ENCODE measurements around the gene CRACR2B.

CRACR2B gene

DNA sequence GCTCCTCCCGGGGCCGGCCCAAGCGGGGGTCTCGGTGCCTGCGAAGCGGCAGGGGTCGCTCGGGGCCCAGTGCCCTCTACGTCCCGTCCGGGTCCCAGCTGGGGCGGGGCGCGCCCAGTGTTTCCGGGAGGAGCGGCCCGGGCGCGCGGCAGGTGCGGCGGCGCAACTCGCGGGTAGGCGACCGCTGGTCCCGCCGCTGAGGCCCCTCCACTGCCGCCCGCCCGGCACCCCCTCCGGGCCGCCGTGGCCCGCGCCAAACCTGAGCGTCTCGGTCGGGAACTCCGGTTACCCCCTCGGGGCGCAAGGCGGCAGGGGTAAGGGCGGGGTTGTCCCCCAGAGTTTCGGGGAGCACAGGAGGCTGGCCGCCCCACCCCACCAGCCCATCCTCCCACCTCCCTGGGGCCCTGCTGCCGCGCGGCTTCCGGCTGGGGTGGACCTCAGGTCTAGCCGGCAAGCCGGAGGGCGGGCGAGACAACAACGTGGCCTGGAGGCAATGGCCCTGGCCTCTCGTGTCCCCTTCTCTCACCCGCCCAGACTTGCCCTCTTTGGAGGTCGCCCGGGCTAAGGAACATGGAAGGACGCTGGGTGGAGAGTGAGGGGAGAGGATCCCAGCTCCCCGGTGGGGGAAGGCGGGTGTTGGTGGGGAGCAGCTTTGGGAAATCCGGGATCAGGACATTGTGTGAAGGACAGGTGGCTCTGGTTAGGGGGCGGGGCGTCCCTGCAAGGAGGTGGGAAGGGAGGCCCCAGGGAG is 398 bp upstream of the CRACR2B start:
- DNase-seq (ENCODE audit: low spot score) = no peak

DNA sequence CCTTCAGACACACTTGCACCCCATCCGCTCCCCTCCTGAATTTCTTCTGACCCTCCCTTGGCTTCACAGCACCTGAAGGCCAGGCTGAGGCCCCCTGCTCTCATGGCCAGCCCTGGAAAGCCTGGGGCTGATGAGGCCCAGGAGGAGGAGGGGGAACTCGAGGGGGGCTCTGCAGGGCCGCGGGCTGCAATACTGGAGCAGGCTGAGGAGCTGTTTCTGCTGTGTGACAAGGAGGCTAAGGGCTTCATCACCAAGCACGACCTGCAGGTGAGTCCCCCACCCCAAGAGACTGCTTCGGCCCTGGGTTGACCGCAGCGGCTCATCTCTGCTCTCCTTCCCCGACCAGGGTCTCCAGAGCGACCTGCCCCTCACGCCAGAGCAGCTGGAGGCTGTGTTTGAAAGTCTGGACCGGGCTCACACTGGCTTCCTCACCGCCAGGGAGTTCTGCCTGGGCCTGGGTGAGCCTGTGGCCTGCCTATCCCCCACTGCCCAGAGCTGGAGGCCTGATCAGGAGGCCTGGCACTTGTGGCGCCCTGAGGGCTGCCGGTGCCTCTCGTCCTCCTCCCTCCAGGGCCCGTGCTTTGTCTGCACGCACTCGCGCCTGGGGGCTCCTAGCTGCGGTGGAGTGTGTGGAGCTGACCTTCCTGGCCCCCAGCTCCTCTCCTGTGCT is 922 bp downstream of the CRACR2B start:
- no peak for DNase-seq (ENCODE audit: low spot score)

DNA sequence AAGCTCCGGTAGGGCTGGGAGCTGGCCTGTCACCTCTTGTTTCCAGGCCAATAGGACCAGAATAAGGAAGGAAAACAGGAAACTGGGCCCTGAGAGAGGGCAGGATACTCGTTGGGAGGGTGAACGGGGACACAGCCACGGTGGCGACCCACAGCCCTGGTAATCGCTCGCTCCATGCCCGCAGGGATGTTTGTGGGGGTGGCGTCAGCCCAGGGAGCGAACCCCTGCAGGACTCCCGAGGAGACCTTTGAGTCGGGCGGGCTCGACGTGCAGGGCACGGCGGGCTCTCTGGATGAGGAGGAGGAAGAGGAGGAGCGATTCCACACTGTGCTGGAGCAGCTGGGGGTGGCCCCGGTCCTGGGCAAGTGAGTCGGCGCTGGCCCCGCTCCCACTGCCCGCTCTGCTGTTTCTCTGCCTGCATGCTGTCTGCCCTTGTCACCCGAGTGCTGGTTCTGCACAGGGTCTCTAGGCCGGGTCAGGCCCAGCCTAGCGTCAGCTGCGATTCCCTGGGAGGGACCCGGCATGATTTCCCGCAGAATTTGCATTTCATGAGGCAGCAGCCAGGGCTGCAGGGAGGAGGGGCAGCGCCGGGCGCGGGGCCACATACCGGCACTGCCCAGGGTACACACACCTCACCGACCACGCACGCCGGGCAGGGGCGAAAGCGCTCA is 1.6 kb downstream of the CRACR2B start:
- no peak for DNase-seq (ENCODE audit: low spot score)

DNA sequence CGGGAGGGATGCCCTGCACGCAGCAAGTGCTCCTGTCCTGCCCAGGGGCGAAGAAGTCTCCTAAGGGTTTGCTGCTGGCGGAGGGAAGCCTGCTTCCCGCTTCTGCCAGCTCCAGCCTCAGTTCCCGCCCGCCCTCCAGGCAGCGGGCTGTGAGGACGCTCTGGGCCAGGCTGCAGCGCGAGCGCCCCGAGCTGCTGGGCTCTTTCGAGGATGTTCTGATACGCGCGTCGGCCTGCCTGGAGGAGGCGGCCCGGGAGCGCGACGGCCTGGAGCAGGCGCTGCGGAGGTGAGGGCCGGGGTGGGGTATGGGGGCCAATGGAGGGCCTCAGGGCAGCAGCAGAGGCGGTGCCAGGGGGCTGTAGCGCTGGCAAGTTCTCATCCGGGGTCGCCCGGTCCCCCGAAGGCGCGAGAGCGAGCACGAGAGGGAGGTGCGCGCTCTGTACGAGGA is 2.2 kb downstream of the CRACR2B start:
- no peak for DNase-seq (ENCODE audit: low spot score)

DNA sequence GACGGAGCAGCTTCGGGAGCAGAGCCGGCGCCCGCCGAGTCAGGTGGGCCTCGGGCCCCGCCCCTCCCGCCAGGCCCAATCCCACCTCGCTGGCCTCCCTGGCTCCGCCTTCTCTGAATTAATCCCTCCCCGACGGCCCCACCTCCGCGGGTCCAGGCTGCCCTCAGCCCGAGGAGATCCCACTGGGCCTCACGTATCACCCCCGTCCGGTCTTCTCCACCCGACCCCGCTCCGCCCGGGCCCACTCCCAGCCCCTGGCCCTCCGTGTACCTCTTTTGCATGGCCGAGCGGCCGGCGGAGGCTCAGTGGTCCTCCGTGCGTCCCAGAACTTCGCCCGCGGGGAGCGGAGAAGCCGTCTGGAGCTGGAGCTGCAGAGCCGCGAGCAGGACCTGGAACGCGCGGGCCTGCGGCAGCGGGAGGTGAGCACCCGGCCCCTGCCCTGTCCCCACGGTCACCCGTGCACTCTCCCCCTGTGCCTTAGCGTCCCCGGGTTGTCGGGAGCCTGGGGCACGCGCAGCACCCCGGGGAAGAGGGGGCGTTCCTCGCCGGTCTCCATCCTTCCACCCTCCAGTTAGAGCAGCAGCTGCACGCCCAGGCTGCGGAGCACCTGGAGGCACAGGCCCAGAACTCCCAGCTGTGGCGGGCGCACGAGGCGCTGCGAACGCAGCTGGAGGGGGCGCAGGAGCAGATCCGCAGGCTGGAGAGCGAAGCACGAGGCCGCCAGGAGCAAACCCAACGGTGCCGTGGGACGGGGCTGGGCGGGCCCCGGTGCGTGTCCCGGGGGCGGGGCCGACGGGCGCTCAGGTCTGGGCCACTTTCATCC is 2.8 kb downstream of the CRACR2B start:
- DNase-seq (ENCODE audit: low spot score) = peak; percentile 85

DNA sequence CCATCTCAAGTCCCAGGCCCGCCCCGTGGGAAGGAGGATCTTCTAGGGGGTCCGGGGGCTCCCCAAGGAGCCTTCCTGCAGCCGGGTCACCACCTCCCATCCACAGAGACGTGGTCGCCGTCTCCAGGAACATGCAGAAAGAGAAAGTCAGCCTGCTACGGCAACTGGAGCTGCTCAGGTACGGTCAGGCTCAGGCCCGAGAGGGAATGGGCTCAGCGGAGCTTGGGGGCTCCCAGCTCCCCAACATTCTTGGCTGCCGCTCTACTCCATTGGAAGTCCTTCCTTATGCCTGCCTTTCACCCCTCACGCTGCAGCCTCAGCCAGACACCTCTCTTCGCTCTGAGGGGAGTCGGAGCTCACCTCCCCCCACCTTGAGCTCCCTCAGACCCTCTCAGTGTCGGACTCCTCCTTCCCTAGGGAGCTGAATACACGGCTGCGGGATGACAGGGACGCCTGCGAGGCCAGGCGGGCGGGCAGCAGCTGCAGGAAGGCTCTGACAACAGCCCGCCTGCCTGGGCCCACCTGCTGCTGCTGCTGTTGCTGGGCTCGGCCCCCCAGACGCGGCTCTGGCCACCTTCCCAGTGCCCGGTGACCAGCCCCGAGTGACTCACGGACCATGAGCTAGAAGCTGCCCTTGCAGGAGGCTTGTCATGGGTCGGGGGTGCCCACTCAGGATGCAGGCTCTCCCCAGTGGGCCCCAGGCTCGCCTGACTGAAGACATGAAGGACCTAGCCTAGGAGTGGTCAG is 3.6 kb downstream of the CRACR2B start:
- DNase-seq (ENCODE audit: low spot score) = no peak

DNA sequence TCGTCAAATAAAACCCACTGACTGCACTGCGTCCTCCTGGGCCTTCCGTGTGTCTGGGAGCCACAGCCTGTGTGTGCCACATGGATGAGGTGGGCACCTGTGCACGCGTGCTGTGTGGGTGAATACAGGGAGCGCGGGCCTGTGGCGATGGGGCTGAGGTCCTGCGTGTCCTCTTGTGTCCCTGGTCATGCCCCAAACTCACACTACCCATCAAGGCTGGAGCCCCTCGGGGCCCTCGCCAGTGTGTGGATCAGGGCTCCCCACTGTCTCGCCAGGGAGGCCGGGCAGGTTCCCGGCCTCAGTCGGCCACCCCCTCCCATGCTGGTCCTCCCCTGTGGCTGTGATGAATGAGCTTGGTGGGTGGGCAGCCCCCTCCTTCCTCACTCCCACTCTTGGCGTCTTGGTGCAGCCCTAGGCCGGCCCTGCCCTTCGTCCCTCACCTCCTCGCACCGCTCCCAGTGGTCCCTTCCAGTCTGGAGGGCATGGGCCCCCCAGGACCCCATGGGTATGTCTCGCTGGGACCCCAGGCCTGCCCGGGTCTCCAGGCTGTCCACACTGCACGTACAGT is 4.3 kb downstream of the CRACR2B start:
- no peak for DNase-seq (ENCODE audit: low spot score)

DNA sequence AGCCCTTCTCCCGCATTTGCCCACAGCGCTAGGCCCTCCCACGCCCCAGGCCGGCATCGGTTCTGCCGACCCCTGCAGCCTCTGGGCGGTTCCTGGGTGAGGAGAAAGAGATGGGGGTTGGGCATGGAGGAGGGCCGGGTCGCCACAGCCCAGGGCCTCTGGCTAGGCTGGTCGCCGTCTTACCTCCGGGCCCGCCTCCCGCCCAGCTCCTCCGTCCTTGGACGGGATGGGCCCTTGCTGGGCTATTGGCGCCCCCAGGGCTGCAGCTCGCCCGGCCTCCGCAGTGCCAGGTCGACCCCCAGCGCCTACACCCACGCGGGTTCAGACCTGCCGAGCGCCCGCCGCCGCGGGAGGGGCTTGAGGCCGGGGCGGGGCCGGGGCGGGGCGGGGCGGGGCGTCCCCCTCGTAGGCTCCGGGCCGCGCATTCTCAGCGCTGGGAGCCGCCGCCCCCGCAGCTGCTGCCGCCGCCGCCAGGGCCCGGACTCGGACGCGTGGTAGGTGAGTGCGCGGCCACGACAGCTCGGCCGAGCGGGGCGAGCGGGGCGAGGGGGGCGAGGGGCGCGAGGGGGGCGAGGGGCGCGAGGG is 4.9 kb downstream of the CRACR2B start, which contains the start of gene CD151:
CD151 (plus strand) TSS at position 424 of the 585 bp plus-strand sequence. CDS start 3,118 bp downstream, outside the sequence.
- no peak for DNase-seq (ENCODE audit: low spot score)

DNA sequence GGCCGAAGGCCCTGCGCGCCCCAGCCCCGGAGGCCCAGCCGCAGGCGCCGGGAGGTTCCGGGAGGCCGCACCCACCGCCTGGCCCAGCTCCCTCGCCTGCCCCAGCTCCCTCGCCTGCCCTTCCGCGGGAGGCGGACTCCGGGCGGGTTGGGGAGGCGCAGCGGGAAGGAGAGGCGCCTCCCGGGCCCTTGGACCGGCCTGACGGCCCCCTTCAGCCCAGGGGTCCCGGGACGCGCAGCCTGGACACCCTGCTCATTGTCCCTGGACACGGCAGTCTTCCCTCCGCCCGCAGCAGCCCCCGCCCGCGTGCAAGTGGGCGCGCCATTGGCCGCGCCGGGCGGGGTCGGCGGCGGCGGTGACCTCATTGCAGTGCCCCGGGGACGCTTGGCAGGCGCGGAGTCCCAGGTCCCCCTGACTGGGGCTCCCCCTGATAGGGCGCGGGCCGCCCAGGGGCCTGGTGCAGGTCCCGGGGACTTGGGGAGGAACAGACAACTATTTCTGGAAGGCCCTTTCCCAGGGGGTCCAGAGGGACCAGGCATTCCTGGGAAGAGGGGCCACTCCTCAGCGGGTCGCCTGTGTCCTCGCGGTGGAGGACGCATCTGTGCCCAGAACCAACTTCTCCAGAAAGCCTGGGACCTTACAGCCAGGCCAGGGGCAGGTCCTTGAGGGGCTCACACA is 5.5 kb downstream of the CRACR2B start:
- no peak for DNase-seq (ENCODE audit: low spot score)

DNA sequence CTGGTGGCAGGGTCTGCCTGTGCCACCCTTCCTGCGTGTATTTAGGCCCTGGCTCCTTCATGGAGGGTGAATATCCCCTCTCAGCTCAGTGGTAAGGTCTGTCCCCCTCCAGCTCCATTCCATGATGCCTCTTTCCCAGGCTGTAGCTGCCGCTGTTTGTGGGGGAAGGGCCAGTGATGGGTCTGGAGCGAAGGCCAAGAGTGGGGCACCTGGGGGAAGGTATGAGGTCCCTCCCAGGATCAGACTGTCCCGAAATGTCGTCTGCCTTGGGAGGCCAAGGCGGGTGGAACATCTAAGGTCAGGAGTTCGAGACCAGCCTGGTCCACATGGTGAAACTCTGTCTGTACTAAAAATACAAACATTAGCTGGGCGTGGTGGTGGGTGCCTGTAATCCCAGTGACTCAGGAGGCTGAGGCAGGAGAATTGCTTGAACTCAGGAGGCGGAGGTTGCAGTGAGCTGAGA is 6.2 kb downstream of the CRACR2B start:
- no peak for DNase-seq (ENCODE audit: low spot score)

DNA sequence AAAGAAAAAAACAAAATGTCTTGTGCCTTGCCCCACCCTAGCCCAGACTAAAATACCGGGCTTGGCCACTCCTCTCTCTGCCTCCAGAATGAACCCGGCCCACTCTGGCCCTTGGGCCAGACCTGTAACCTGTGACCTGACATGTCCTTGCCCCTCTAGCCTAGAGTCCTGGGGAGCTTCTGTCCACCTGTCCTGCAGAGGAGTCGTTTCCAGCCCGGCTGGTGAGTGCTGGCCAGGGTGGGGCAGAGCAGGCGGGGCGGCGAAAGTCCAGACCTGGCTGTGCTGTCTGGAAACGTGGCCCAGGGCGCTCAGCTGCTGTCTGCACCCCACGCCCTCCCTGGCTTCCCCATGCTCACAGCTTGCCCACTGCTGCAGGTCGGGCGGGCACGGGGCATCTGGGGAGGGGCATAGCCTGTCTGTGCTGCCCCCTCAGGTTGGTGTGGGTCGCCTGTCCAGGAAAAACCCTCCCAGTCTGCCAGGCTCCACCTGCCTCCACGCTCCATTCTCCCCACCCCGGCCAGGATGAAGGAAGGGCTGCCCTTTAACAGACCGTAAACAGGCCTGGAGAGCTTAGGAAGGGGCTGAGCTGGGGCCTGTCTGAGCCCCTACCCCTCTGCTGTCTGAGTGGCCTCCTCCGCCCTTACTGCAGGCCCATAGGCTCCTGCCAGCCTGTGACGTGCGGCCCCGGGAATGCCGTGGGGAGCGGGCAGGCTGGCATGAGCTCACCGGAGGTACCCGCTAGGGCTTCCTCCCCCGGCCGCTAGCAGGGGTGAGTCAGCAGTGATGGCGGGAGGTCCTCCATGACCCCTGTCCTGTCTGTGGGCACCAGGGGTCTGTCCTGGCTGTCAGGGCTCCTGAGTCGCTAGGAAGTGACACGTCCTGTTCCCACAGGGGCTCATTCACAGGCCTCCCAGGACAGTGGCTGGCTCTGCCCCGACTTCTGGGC is 6.9 kb downstream of the CRACR2B start:
- no peak for DNase-seq (ENCODE audit: low spot score)

DNA sequence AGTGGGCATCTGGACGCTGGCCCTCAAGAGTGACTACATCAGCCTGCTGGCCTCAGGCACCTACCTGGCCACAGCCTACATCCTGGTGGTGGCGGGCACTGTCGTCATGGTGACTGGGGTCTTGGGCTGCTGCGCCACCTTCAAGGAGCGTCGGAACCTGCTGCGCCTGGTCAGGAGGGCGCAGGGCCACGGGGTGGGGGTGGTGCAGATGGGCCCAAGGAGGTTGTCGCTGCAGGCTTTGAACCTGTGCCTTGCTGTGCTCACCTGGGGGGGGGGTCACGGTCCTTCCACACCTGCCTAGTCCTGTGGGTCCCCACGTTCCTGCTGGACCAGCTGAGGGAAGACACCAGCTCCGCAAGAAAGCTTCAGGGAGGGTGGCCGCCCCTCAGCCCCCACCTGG is 8.6 kb downstream of the CRACR2B start:
- no peak for DNase-seq (ENCODE audit: low spot score)

DNA sequence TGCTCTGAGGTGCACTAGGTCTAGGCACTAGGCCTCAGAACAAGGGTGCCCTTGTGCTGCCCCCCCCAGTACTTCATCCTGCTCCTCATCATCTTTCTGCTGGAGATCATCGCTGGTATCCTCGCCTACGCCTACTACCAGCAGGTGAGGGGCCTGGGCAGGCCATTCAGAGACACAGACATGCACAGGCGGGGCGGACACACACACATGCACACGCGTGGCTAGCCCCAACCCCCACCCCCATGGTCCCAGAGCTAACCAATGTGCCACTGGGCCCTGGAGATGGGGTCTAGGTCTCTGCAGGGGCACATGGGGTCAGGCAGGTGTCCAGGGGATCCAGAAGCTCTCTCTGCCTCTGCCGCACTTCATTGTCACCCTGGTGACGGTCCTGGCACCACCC is 9.0 kb downstream of the CRACR2B start:
- DNase-seq (ENCODE audit: low spot score) = no peak

DNA sequence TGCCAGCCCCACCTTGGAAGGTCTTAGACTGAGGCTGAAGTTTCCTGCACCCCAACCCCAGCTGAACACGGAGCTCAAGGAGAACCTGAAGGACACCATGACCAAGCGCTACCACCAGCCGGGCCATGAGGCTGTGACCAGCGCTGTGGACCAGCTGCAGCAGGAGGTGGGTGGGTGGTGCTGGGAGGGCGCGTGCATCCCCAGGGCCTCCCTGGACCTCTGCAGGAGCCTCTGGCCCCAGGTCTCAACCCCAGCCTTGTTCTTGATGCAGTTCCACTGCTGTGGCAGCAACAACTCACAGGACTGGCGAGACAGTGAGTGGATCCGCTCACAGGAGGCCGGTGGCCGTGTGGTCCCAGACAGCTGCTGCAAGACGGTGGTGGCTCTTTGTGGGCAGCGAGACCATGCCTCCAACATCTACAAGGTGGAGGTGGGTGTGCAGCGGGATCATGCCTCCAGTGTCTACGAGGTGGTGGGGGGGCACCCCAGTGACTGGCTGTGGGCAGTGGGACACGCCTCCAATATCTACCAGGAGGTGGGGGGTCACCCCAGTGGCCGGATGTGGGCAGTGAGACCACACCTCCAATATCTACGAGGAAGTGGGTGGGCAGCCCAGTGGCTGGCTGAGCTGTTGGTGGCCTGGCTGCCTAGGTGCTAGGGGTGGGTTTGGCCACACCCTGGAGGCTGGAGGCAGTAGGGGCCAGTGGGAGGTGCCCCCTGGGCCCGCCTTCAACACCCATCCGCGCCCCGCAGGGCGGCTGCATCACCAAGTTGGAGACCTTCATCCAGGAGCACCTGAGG is 9.7 kb downstream of the CRACR2B start:
- DNase-seq (ENCODE audit: low spot score) = no peak

DNA sequence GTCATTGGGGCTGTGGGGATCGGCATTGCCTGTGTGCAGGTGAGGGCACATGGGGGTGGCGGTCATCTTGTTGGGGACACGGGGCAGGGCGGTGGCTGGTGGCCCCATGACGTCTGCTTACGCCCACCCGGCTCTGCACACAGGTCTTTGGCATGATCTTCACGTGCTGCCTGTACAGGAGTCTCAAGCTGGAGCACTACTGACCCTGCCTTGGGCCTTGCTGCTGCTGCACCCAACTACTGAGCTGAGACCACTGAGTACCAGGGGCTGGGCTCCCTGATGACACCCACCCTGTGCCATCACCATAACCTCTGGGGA is 10.2 kb downstream of the CRACR2B start:
- DNase-seq (ENCODE audit: low spot score) = no peak

DNA sequence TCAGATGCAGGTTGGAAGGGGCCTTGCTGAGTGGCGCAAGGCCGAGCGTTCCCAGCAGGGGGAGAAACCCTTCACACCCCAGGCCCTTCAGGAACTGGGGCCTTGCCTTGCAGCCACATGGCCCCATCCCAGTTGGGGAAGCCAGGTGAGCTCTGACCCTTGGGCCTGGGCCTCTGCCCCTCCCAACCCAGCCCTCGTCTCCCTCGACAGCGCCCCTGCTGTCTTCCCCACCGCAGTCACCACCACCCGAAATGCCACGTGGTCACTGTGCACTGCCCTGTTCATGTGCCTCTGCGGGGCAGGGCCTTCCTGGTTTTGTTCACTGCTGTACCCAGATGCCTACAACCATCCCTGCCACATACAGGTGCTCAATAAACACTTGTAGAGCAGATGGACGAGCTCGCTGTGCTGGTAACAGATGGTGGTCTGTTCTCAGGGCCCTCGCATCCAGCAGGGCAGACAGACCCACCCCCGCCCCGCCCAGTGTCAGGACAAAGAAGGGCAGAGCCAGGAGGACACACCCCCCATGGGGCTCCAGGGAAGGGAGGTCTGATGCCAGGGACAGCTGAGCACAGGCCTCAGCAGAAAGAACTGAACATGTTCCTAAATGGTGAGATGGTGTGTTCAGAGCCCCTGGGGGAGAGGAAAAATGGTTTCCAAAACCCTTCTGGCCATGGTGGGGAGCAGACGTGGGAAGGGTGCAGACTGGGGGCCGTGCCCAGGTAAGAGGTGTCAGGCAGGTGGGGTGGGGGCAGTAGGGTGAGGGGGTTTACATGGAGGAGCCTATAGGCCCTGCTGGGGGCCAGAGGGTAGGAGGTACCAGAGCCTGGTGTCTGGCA is 10.9 kb downstream of the CRACR2B start:
- no peak for DNase-seq (ENCODE audit: low spot score)

DNA sequence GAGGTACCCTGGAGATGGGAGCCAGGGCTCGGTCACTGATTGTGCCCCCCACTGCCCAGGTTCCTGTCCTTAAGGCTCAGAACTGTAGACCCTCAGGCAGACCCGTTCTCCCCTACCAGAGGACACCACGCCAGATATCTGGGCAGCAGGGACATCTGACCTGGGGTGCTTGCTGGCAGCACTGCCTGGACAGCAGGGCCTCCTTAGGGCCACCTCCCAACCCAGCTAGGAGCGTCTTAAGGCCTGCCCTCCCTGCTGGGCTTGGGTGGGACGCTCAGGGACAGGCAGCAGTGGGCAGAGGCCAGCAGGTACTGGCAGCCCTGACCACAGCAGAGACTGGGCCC is 11.5 kb downstream of the CRACR2B start:
- DNase-seq (ENCODE audit: low spot score) = no peak
